Left lung (tissue), 10 donors: Measurements from ENCODE around the gene PIEZO2. TPM values are rescaled to one million over a fixed set of nuclear protein-coding genes. Genes with fewer than 3 reads are reported as not detected.
A peak's percentile ranks its signal among the peaks of the same experiment; 100 is the strongest.

Experiments
- ATAC-seq: fragments of 200-7000 bp; cut with Tn5 transposase; one replicate; pipeline ENCODE4 v1.9.1; 2020; ENCODE audit warnings: moderate library complexity
- DNase-seq, 4 donors: peaks; one replicate each; pipeline ENCODE4 v3.0.0-alpha.2; 2013 to 2020
- H3K27ac ChIP-seq, 2 donors: fragments of 200-600 bp; sonication (generic) in 1 of 2; one replicate each; pipeline versions ENCODE4 v1.5.0 to v1.8.0; 2020 to 2021
- H3K27me3 ChIP-seq, 2 donors: fragments of 200-600 bp; sonication (generic) in 1 of 2; one replicate each; pipeline versions ENCODE4 v1.5.0 to v1.8.0; 2020 to 2021
- H3K36me3 ChIP-seq, 2 donors: fragments of 200-600 bp; sonication (generic) in 1 of 2; one replicate each; pipeline versions ENCODE4 v1.5.0 to v1.8.0; 2020 to 2021
- H3K4me1 ChIP-seq, 2 donors: fragments of 200-600 bp; one replicate each; pipeline ENCODE4 v1.8.0; 2021
- H3K4me3 ChIP-seq, 2 donors: fragments of 200-600 bp; sonication (generic) in 1 of 2; one replicate each; pipeline versions ENCODE4 v1.5.0 to v1.8.0; 2020 to 2021; ENCODE audit warnings: mild to moderate bottlenecking in 1 of 2
- H3K9me3 ChIP-seq, 2 donors: fragments of 200-600 bp; sonication (generic) in 1 of 2; one replicate each; pipeline versions ENCODE4 v1.5.0 to v1.8.0; 2020 to 2021
- intact Hi-C, 2 donors: fragments of 100-400 bp; cut with DNase I; formaldehyde crosslinking; loops; one replicate each; pipeline versions ENCODE4 v1.11.2 to v1.14.2; 2022
- polyA plus RNA-seq, 6 donors: library from polyadenylated mRNA; unstranded; fragments of 120-200 nt; gene quantifications; one replicate each; pipeline ENCODE4 v1.2.1, GENCODE V29; 2013; ENCODE audit not compliant: insufficient read length in 6 of 6
- total RNA-seq, 2 donors: library from RNA; stranded (reverse); fragmentation: NEBNext Ultra II Directional; extraction: Animal tissue kit (Norgen Biotek cat#: 25700); gene quantifications; one replicate each; pipeline ENCODE4 v1.2.1, GENCODE V29; 2021
- TF ChIP-seq, protein P1 (sequence below), 2 donors: fragments of 200-600 bp; sonication (generic) in 1 of 2; IDR thresholded peaks; one replicate each; pipeline versions ENCODE4 v1.5.0 to v1.8.0; 2021; ENCODE audit warnings: antibody characterized with exemption in 2 of 2
- donor health status: DM: no; HTN: yes; CAD: no.
- donor health status: DM: no; HTN: no; CAD: no.

Gene PIEZO2
- total and polyA plus RNA-seq, 8 donors: 40.3 to 270 (median 233) TPM

DNA sequence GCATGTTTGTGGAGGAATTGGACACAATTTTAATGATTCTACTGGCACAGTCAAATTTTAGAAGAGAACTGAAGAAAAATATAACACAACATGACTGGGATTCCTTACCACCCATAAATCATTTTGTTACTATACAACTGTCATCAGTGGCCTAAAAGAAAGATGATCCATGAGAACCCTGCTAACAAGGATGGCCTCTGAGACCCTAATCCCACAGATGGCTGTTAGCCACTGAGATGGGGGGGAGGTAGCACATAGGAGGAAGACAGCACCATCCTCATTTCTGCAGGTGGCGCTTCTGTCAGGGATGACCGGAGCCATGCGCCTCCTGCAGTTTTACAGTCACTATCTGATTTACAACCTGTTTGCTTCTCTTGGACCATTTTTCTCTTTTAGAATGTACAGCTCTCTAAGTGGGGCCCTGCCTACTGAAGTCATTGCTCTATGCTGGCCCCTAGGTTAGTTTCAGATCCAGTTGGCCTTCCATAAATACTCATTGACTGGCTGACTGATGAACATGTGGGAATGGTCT, 343.7 kb downstream of the PIEZO2 start:
- Histone ChIP-seq H3K36me3 (no peaks in the 10 kb centered on the region), H3K27me3 (no peaks in the 10 kb centered on the region), H3K9me3 (no peaks in the 10 kb centered on the region), H3K4me3 (no peak overlapping the region), H3K4me1 (no peaks in the 10 kb centered on the region), H3K27ac (no peak overlapping the region)
- DNase-seq (no peak), ATAC-seq (no peak)
- TF ChIP-seq, protein P1, sequence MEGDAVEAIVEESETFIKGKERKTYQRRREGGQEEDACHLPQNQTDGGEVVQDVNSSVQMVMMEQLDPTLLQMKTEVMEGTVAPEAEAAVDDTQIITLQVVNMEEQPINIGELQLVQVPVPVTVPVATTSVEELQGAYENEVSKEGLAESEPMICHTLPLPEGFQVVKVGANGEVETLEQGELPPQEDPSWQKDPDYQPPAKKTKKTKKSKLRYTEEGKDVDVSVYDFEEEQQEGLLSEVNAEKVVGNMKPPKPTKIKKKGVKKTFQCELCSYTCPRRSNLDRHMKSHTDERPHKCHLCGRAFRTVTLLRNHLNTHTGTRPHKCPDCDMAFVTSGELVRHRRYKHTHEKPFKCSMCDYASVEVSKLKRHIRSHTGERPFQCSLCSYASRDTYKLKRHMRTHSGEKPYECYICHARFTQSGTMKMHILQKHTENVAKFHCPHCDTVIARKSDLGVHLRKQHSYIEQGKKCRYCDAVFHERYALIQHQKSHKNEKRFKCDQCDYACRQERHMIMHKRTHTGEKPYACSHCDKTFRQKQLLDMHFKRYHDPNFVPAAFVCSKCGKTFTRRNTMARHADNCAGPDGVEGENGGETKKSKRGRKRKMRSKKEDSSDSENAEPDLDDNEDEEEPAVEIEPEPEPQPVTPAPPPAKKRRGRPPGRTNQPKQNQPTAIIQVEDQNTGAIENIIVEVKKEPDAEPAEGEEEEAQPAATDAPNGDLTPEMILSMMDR (IDR thresholded peaks at IDR 0.05): no peak
- intact Hi-C loops: no loop called here

DNA sequence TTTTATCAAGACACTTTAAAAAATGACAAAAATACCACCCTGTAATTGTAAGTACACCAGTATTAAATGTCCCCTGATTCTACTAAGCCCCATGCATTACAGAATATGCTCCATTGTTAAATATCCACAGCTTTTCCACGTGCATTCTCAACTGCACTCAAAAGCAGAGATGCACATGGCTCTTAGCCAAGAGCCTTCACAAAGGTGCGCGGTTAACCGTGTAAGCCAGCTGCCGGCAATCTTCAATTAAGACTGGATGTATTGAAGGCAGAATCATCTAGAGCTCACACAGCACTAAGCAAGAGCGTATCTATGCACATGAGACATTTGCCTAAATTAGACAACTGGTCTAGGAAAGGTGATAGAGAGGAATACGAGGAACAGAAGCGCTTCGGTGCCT, 345.2 kb downstream of the PIEZO2 start:
- ATAC-seq (no peak), DNase-seq (no peak)
- Histone ChIP-seq H3K9me3 (no peaks in the 10 kb centered on the region), H3K4me3 (no peak overlapping the region), H3K4me1 (peaks cover 0 to under 1% of the 10 kb centered on the region in 2 donors), H3K36me3 (no peaks in the 10 kb centered on the region), H3K27me3 (no peaks in the 10 kb centered on the region), H3K27ac (no peak overlapping the region)
- TF ChIP-seq, protein P1 (IDR thresholded peaks at IDR 0.05): no peak
- intact Hi-C loops: no loop called here

DNA sequence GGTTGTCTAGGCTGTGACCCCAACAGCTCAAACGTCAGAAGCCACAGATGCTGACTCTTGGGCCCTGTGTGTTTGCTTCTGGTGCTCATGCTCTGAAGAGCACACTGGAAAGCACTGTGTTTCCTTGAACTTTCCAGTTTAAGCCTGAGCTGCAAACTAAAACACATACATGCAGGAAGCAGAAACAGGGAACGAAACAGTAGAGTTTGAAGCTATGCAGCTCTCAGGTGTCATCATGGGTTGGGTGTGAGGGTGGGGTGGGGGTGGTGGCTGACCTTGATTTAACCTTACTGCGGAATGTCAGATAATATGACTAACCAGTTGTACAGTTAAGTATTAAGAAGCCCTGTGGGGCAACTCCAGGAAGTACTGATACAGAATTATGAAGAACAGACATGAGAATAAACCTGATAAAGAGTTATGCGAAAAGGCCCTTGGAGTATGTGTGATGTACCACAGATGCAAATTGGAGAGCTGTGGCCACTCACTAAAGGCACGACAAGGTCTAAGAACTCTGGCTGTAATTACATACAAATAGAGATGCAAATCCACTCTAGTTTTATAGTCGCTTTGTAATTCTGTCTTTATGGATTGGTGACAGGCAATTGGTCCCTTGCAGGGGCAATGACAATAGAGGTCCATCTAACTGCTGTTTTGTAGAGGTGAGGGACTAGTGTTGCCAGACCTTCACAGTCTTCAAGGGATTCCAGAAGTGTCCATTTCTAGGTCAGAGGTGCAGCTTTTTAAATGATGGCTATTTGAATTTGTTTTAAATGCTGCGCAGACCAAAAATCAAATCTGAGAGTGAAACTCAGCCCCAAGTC, 350.4 kb downstream of the PIEZO2 start:
- Histone ChIP-seq H3K4me1 (peaks cover 0 to 2% of the 10 kb centered on the region in 2 donors), H3K36me3 (no peaks in the 10 kb centered on the region), H3K27me3 (no peaks in the 10 kb centered on the region), H3K27ac (peak overlapping the region in 1 of 2 donors; percentile 3), H3K4me3 (no peak overlapping the region), H3K9me3 (no peaks in the 10 kb centered on the region)
- ATAC-seq (peak; percentile 82), DNase-seq (peak in 1 of 4 donors; percentile 20)
- TF ChIP-seq, protein P1 (IDR thresholded peaks at IDR 0.05): no peak
- intact Hi-C loops: no loop called here

DNA sequence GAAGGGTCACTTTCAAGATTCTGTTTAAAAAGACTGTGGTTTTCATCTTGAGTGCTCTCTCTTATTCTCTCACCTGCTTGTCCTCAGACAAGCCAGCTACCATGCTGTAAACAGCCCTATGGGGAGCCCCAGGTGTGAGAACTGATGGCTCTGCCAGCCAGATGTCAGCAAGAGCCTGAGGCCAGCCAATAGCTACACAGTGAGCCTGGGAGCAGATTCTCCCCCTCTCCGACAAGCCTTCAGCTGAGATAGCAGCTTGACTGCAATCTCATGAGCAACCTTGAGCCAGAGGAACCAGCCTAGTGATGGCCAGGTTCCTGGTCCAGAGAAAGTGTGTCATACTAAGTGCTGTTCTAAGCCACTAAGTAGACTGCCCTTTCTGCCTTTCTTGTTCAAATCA, 351.5 kb downstream of the PIEZO2 start:
- intact Hi-C loops: no loop called here
- DNase-seq (no peak), ATAC-seq (no peak)
- no peak overlapping the region for H3K27ac ChIP-seq
- TF ChIP-seq, protein P1 (IDR thresholded peaks at IDR 0.05): no peak
- no peaks in the 10 kb centered on the region for H3K9me3 ChIP-seq
- no peak overlapping the region for H3K4me3 ChIP-seq
- no peaks in the 10 kb centered on the region for H3K27me3 ChIP-seq
- no peaks in the 10 kb centered on the region for H3K36me3 ChIP-seq
- peaks cover 0 to 2% of the 10 kb centered on the region in 2 donors for H3K4me1 ChIP-seq

DNA sequence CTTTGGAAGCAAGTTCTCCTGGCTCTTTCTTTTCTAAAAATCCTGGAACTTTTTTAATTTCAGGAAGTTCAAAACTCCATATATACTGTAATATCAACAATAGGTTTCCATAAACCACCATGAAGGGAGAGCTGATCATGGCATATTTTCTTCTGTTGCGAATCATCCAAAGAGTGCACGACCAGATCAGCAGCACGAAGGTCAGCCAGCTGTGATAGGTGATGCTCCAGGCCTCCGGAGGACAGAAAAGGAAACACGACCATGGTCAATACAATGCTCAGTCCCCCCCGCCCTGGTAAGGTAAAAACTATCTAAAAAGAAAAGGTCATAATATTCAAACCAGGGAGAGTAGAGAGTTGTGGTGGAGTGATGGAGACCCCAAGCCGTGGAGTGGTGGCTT, 354.6 kb downstream of the PIEZO2 start:
- intact Hi-C loops: no loop called here
- TF ChIP-seq, protein P1 (IDR thresholded peaks at IDR 0.05): no peak
- no peaks in the 10 kb centered on the region for H3K27me3 ChIP-seq

More for the DNA sequence above, 354.6 kb downstream of the PIEZO2 start:
- no peak overlapping the region for H3K4me3 ChIP-seq
- H3K27ac ChIP-seq: no peak overlapping the region
- no peaks in the 10 kb centered on the region for H3K9me3 ChIP-seq
- H3K4me1 ChIP-seq: peaks cover 2 to 17% of the 10 kb centered on the region in 2 donors
- H3K36me3 ChIP-seq: no peaks in the 10 kb centered on the region
- DNase-seq: no peak
- no peak for ATAC-seq
